HCT116 (cell line): Measurements from ENCODE around the gene LILRA2.

Experiments used
- CTCF ChIP-seq, 3 experiments: fragments of 200-600 bp in 1 of 3; sonication (generic) in 1 of 3; IDR thresholded peaks in 2 of 3; conservative IDR thresholded peaks in 1 of 3; 2 replicates each; pipeline ENCODE4 v1.5.1; 2012 to 2017; ENCODE audit warnings: low read depth in 2 of 3, low read length in 2 of 3, antibody characterized with exemption in 1 of 3, borderline replicate concordance in 1 of 3, control low read depth in 1 of 3, mild to moderate bottlenecking in 1 of 3, mixed read lengths in 1 of 3, mixed run types in 1 of 3, moderate library complexity in 1 of 3; ENCODE audit not compliant: insufficient read depth in 1 of 3
- EGR1 ChIP-seq: IDR thresholded peaks from 2 replicates; pipeline ENCODE4 v1.6.1; 2012; ENCODE audit warnings: low read depth
- ELF1 ChIP-seq: IDR thresholded peaks from 2 replicates; pipeline ENCODE4 v1.6.1; 2012; ENCODE audit warnings: low read depth, borderline replicate concordance
- EZH2 ChIP-seq: fragments of 200-600 bp; sonication (generic); IDR thresholded peaks from 2 replicates; pipeline ENCODE4 v1.6.1; 2017; ENCODE audit warnings: antibody characterized with exemption, mixed run types
- EZH2phosphoT487 ChIP-seq: fragments of 200-600 bp; IDR thresholded peaks from 2 replicates; pipeline ENCODE4 v1.6.1; 2018; ENCODE audit warnings: antibody characterized with exemption, borderline replicate concordance
- MAX ChIP-seq: IDR thresholded peaks from 2 replicates; pipeline ENCODE4 v1.6.1; 2012
- POLR2A ChIP-seq: IDR thresholded peaks from 2 replicates; pipeline ENCODE4 v1.7.0; 2011; ENCODE audit warnings: borderline replicate concordance; ENCODE audit not compliant: insufficient read depth, insufficient read length; ENCODE audit errors: extremely low read depth
- POLR2AphosphoS5 ChIP-seq: IDR thresholded peaks from 2 replicates; pipeline ENCODE4 v1.6.1; 2011; ENCODE audit warnings: mild to moderate bottlenecking, low read depth, low read length, moderate library complexity
- TCF7L2 ChIP-seq: IDR thresholded peaks from 2 replicates; pipeline ENCODE4 v1.7.0; 2011; ENCODE audit warnings: borderline replicate concordance, inconsistent platforms; ENCODE audit not compliant: insufficient read depth, insufficient read length; ENCODE audit errors: extremely low read depth
- ZNF274 ChIP-seq: fragments of 200-500 bp; sonication (Bioruptor generic); IDR thresholded peaks from 2 replicates; pipeline ENCODE4 v1.6.1; 2014; ENCODE audit warnings: mild to moderate bottlenecking, low read depth, low read length, inconsistent platforms

GRCh38 chr19:54549224-54549623, 24.4 kb upstream of the LILRA2 start:
- no peak for TF ChIP-seq POLR2AphosphoS5
- no peak for TF ChIP-seq POLR2A
- TF ChIP-seq MAX: no peak
- no peak for TF ChIP-seq CTCF (IDR thresholded peaks at IDR 0.05 in 2 of 3, conservative IDR thresholded peaks at IDR 0.05 in 1 of 3; ENCODE audit: borderline replicate concordance in 1 of 3, insufficient read depth in 1 of 3, low read depth in 2 of 3, low read length in 2 of 3)
- TF ChIP-seq EZH2phosphoT487: no peak
- no peak for TF ChIP-seq ZNF274
- TF ChIP-seq EZH2: no peak
- TF ChIP-seq EGR1: no peak
- no peak for TF ChIP-seq ELF1
- TF ChIP-seq TCF7L2: no peak
